Mammary epithelial cell (primary cell): ENCODE results near the gene CMTM3.

Source experiments
- CTCF ChIP-seq, 2 donors: IDR thresholded peaks in 1 of 2; conservative IDR thresholded peaks in 1 of 2; 2 replicates each; pipeline ENCODE4 v1.5.1; 2011 to 2012; ENCODE audit warnings: inconsistent platforms in 2 of 2, low read length in 2 of 2, mild to moderate bottlenecking in 2 of 2, control low read depth in 1 of 2, low read depth in 1 of 2; ENCODE audit not compliant: insufficient read depth in 1 of 2; ENCODE audit errors: extremely low read depth in 1 of 2
- EZH2 ChIP-seq: IDR thresholded peaks from 2 replicates; pipeline ENCODE4 v1.6.1; 2012; ENCODE audit warnings: low read length, inconsistent platforms, borderline replicate concordance

- TF ChIP-seq EZH2 (no peak), CTCF (conservative IDR thresholded peaks at IDR 0.05 in 1 of 2, IDR thresholded peaks at IDR 0.05 in 1 of 2; ENCODE audit: extremely low read depth in 1 of 2, insufficient read depth in 1 of 2, low read depth in 1 of 2, low read length in 2 of 2) (no peak)
These were observed 25.4 kb downstream of the CMTM3 start for GRCh38 chr16:66629856-66630255.
